ENCODE measurements around the gene DLGAP4.

DNA sequence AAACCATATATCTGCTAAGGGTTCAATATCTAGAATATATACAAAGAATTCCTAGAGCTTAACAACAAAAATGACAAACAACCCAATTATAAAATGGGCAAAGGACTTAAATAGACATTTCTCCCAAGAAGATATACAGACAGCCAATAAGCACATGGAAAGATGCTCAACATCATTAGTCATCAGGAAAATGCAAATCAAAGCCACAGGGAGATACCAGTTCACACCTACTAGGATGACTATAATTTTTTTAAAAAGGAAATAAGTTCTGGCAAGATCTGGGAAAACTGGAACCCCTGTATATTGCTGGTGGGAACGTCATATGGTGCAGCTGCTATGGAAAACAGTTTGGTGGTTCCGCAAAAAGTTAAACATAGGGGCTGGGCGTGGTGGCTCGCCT is 119.0 kb downstream of the DLGAP4 start:
- TF ChIP-seq, protein P1, sequence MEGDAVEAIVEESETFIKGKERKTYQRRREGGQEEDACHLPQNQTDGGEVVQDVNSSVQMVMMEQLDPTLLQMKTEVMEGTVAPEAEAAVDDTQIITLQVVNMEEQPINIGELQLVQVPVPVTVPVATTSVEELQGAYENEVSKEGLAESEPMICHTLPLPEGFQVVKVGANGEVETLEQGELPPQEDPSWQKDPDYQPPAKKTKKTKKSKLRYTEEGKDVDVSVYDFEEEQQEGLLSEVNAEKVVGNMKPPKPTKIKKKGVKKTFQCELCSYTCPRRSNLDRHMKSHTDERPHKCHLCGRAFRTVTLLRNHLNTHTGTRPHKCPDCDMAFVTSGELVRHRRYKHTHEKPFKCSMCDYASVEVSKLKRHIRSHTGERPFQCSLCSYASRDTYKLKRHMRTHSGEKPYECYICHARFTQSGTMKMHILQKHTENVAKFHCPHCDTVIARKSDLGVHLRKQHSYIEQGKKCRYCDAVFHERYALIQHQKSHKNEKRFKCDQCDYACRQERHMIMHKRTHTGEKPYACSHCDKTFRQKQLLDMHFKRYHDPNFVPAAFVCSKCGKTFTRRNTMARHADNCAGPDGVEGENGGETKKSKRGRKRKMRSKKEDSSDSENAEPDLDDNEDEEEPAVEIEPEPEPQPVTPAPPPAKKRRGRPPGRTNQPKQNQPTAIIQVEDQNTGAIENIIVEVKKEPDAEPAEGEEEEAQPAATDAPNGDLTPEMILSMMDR (IDR thresholded peaks at IDR 0.05) = no peak
- no peak for TF ChIP-seq POLR2A (IDR thresholded peaks at IDR 0.05)

Data from body of pancreas (tissue), 4 donors.